RWPE2 (cell line): ENCODE results near the gene SPTB.

Experiments
- ATAC-seq: fragments of 200-7000 bp; cut with Tn5 transposase; 3 replicates; pipeline ENCODE4 v1.9.1; 2021; ENCODE audit warnings: low read depth
- DNase-seq: peaks from one replicate; pipeline ENCODE4 v3.0.0-alpha.2; 2020; ENCODE audit warnings: low spot score
- H3K27ac ChIP-seq: fragments of 450-650 bp; 2 replicates; pipeline ENCODE4 v1.5.1; 2017; ENCODE audit warnings: mild to moderate bottlenecking; ENCODE audit not compliant: poor library complexity, severe bottlenecking
- H3K27me3 ChIP-seq: fragments of 250-450 bp; sonication (Bioruptor Pico); 2 replicates; pipeline ENCODE4 v1.5.1; 2021; ENCODE audit warnings: mild to moderate bottlenecking, moderate library complexity; ENCODE audit not compliant: insufficient read depth, poor library complexity, severe bottlenecking
- H3K36me3 ChIP-seq: fragments of 250-450 bp; sonication (Bioruptor Pico); 2 replicates; pipeline ENCODE4 v1.5.1; 2020; ENCODE audit warnings: low read depth, mild to moderate bottlenecking, moderate library complexity
- H3K4me1 ChIP-seq: fragments of 250-450 bp; sonication (Bioruptor Pico); 2 replicates; pipeline ENCODE4 v1.5.1; 2021; ENCODE audit warnings: mild to moderate bottlenecking, moderate library complexity; ENCODE audit not compliant: insufficient read depth, poor library complexity, severe bottlenecking
- H3K4me3 ChIP-seq: fragments of 250-450 bp; sonication (Bioruptor Pico); 2 replicates; pipeline ENCODE4 v1.5.1; 2021; ENCODE audit warnings: mild to moderate bottlenecking, moderate library complexity; ENCODE audit not compliant: severe bottlenecking
- H3K9me3 ChIP-seq: fragments of 250-450 bp; sonication (Bioruptor Pico); 2 replicates; pipeline ENCODE4 v1.5.1; 2021; ENCODE audit warnings: mild to moderate bottlenecking, moderate library complexity; ENCODE audit not compliant: severe bottlenecking
- CTCF ChIP-seq: fragments of 450-650 bp; IDR thresholded peaks from one replicate; pipeline ENCODE4 v1.5.1; 2017; ENCODE audit warnings: mild to moderate bottlenecking, moderate library complexity; ENCODE audit not compliant: poor library complexity, severe bottlenecking

Gene SPTB

GRCh38 chr14:64828071-64828470 is 51.6 kb downstream of the SPTB start:
- ATAC-seq (no peak), DNase-seq (no peak)
- TF ChIP-seq CTCF, result no peak
- no peaks in the 10 kb centered on the region for H3K36me3 ChIP-seq
- H3K27ac ChIP-seq, result no peak overlapping the region
- no peaks in the 10 kb centered on the region for H3K9me3 ChIP-seq
- H3K4me1 ChIP-seq, result no peaks in the 10 kb centered on the region
- H3K4me3 ChIP-seq, result no peak overlapping the region
- H3K27me3 ChIP-seq, result no peaks in the 10 kb centered on the region

- Histone ChIP-seq H3K4me3 (no peak overlapping the region), H3K4me1 (no peaks in the 10 kb centered on the region), H3K27ac (no peak overlapping the region), H3K9me3 (no peaks in the 10 kb centered on the region), H3K36me3 (no peaks in the 10 kb centered on the region), H3K27me3 (no peaks in the 10 kb centered on the region)
- no peak for ATAC-seq
- DNase-seq, result no peak
- no peak for TF ChIP-seq CTCF
These were observed 52.9 kb downstream of the SPTB start for GRCh38 chr14:64826845-64827244.

DNA sequence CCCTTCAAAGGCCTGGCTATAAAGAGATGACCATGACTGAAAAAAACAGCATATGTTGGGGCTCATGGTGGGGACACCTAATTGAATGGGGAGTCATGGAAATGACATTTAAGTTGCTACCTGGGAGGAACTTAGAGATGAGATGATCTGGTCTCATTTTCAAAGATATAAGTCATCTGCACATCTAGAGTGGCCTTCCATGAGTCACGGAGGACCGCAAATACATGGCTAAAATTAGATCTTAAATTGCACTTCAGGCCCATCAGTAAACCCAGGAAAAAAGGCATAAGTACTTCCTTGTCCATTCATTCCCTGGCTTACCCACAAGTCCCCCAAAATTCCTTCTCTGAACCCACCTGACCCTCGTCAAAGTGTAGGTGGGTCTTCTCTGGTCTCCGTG is 53.4 kb downstream of the SPTB start:
- Histone ChIP-seq H3K27me3 (no peaks in the 10 kb centered on the region), H3K9me3 (no peaks in the 10 kb centered on the region), H3K36me3 (no peaks in the 10 kb centered on the region), H3K4me1 (no peaks in the 10 kb centered on the region), H3K4me3 (no peak overlapping the region), H3K27ac (no peak overlapping the region)
- no peak for TF ChIP-seq CTCF
- ATAC-seq (no peak), DNase-seq (no peak)

DNA sequence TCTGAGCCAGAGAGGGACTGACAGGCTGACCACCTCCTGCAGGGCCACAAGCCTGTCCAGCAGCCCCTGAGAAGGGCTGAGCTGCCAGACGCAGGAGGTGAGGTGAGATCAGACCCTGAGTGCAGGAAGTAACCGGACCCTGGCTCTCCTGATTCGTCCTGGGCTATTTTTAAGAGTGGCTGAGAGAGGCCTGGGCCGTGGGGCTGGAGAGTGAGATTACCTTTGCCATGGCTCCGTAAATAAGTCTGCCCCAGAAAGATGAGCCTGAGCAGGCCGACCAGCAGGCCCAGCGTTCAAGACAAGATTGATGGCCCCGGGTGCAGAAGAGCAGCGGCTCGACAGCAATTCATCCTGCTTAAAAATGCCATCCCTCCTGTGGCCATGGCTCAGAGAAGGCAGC is 54.2 kb downstream of the SPTB start:
- no peaks in the 10 kb centered on the region for H3K4me1 ChIP-seq
- H3K36me3 ChIP-seq, result no peaks in the 10 kb centered on the region
- H3K4me3 ChIP-seq, result no peak overlapping the region
- ATAC-seq, result no peak
- H3K27ac ChIP-seq, result no peak overlapping the region
- no peaks in the 10 kb centered on the region for H3K27me3 ChIP-seq
- H3K9me3 ChIP-seq, result no peaks in the 10 kb centered on the region
- TF ChIP-seq CTCF, result no peak
- DNase-seq, result no peak

GRCh38 chr14:64825006-64825405 is 54.7 kb downstream of the SPTB start:
- DNase-seq (no peak), ATAC-seq (no peak)
- no peak for TF ChIP-seq CTCF
- Histone ChIP-seq H3K27ac (no peak overlapping the region), H3K36me3 (no peaks in the 10 kb centered on the region), H3K27me3 (no peaks in the 10 kb centered on the region), H3K9me3 (no peaks in the 10 kb centered on the region), H3K4me3 (no peak overlapping the region), H3K4me1 (no peaks in the 10 kb centered on the region)
